OCI-LY3 (cell line): ENCODE measurements around the gene ASCC1.
"Not testable (repeated sequence)": the region's sequence is repeated elsewhere in the genome, so short reads cannot be mapped to it uniquely, and the experiment has no call there.

Experiments used
- H2AFZ ChIP-seq: fragments of 200-600, 300-600 bp; shearing (Covaris generic); 2 replicates; pipeline ENCODE4 v1.6.0; 2014; ENCODE audit warnings: antibody characterized with exemption, low read depth, low read length
- H3K27ac ChIP-seq: fragments of 200-600, 300-600 bp; sonication (generic); 2 replicates; pipeline ENCODE4 v1.5.1; 2014; ENCODE audit warnings: mild to moderate bottlenecking, low read length, moderate library complexity, mixed read lengths
- H3K27me3 ChIP-seq: fragments of 200-600, 300-600 bp; sonication (generic); 2 replicates; pipeline ENCODE4 v1.6.1; 2014; ENCODE audit warnings: low read depth, low read length, mixed read lengths
- H3K36me3 ChIP-seq: fragments of 200-600, 300-600 bp; sonication (generic); replicated peaks from 2 replicates; pipeline ENCODE3; 2014; ENCODE audit warnings: low read depth, low read length, mixed read lengths
- H3K4me1 ChIP-seq: fragments of 300-600, 200-600 bp; sonication (generic); 2 replicates; pipeline ENCODE4 v1.6.1; 2014; ENCODE audit warnings: low read length, mixed read lengths
- H3K4me2 ChIP-seq: fragments of 200-600, 300-600 bp; sonication (generic); 2 replicates; pipeline ENCODE4 v1.6.1; 2014; ENCODE audit warnings: low read length, mixed read lengths
- H3K4me3 ChIP-seq: fragments of 300-600, 200-600 bp; sonication (generic); 2 replicates; pipeline ENCODE4 v1.5.1; 2014; ENCODE audit warnings: antibody characterized with exemption, mild to moderate bottlenecking, low read length, moderate library complexity
- H3K79me2 ChIP-seq: fragments of 300-600, 200-600 bp; shearing (Covaris generic); 2 replicates; pipeline ENCODE4 v1.6.1; 2014; ENCODE audit warnings: mild to moderate bottlenecking, low read length, mixed read lengths
- H3K9ac ChIP-seq: fragments of 300-600, 200-600 bp; shearing (Covaris generic); 2 replicates; pipeline ENCODE4 v1.6.0; 2014; ENCODE audit warnings: mild to moderate bottlenecking, low read length, moderate library complexity
- H3K9me3 ChIP-seq: fragments of 200-600, 300-600 bp; shearing (Covaris generic); 2 replicates; pipeline ENCODE4 v1.6.1; 2014; ENCODE audit warnings: low read length, mixed read lengths; ENCODE audit not compliant: insufficient read depth
- H4K20me1 ChIP-seq: fragments of 200-600, 300-600 bp; sonication (generic); 2 replicates; pipeline ENCODE4 v1.6.1; 2016; ENCODE audit warnings: low read length, mixed read lengths; ENCODE audit not compliant: insufficient read depth
- EZH2phosphoT487 ChIP-seq: fragments of 200-600 bp; shearing (Covaris generic); IDR thresholded peaks from 2 replicates; pipeline ENCODE4 v1.6.1; 2018; ENCODE audit warnings: antibody characterized with exemption, mixed run types, low read depth
- TF ChIP-seq, protein P1 (sequence below): fragments of 200-600, 300-600 bp; sonication (generic); IDR thresholded peaks from 2 replicates; pipeline ENCODE4 v1.5.1; 2014; ENCODE audit warnings: antibody characterized with exemption, low read length, low read depth

Gene ASCC1

DNA sequence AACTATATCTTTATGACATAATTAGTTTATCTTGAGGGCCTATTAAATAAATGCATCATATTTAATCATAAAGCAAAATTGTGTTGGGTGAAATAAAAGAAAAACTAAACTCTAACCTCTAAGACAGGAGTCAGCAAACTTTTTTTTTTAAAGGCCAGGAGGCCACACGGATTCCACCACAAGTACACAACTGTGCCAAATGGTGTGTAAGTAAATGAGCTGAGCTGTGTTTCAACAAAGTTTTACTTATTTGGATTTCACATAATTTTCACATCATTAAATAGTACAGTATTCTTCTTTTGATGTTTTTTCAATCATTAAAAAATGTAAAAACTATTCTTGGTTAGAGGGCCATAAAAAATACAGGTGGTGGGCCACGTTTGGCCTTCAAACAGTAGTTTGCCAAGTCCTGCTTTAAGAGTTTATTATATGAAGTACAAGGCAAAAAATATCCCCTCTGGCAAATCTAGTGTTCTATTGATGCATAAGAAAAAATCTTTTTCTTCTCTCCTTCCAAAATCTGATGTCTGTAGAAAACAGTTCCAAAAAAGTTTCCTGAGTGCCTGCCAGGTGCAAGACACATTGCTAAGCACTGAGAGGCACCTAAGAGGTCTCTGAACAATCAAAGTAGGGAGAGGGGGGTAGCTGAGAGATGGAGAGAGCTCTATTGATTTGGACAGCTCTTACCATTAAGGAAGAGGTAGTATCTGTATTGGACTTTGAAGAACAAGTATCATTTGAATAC lies 101.2 kb downstream of the ASCC1 start:
- Histone ChIP-seq H4K20me1 (no peaks in the 10 kb centered on the region), H3K27ac (no peak overlapping the region), H3K4me3 (no peak overlapping the region), H3K9ac (no peak overlapping the region), H3K79me2 (no peaks in the 10 kb centered on the region), H3K9me3 (no peaks in the 10 kb centered on the region), H3K4me2 (no peak overlapping the region), H2AFZ (no peak overlapping the region), H3K4me1 (no peaks in the 10 kb centered on the region), H3K36me3 (no peaks in the 10 kb centered on the region), H3K27me3 (no peaks in the 10 kb centered on the region)
- TF ChIP-seq, protein P1, sequence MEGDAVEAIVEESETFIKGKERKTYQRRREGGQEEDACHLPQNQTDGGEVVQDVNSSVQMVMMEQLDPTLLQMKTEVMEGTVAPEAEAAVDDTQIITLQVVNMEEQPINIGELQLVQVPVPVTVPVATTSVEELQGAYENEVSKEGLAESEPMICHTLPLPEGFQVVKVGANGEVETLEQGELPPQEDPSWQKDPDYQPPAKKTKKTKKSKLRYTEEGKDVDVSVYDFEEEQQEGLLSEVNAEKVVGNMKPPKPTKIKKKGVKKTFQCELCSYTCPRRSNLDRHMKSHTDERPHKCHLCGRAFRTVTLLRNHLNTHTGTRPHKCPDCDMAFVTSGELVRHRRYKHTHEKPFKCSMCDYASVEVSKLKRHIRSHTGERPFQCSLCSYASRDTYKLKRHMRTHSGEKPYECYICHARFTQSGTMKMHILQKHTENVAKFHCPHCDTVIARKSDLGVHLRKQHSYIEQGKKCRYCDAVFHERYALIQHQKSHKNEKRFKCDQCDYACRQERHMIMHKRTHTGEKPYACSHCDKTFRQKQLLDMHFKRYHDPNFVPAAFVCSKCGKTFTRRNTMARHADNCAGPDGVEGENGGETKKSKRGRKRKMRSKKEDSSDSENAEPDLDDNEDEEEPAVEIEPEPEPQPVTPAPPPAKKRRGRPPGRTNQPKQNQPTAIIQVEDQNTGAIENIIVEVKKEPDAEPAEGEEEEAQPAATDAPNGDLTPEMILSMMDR, result no peak
- no peak for TF ChIP-seq EZH2phosphoT487

DNA sequence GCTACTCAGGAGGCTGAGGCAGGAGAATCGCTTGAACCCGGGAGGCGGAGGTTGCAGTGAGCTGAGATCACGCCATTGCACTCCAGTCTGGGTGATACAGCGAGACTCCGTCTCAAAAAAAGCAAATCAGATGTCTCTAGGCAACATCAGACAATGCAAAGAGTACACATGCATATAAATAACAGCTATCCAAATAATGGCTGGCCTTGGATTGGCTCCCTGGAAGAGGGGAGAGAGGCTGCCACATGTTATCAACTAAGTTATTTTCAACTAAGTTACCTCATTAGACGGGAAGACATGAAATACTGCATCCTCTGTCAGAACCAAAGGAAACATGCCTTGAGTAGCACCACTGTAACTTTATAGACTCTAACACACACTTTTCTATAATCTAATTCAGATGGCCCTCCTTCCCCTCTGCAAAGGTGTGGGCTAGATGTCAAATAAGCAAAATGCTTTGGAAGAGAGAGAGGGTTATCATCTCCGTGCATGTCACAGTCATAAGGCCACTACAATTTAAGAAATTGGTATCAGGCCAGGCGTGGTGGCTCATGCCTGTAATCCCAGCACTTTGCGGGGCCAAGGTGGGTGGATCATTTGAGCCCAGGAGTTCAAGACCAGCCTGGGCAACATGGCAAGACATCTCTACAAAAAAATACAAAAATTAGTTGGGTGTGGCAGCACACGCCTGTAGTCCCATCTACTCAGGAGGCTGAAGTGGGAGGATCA lies 105.2 kb downstream of the ASCC1 start:
- no peaks in the 10 kb centered on the region for H4K20me1 ChIP-seq
- no peak overlapping the region for H3K9ac ChIP-seq
- TF ChIP-seq EZH2phosphoT487, result no peak
- TF ChIP-seq, protein P1, result no peak
- H3K27ac ChIP-seq, result no peak overlapping the region
- no peaks in the 10 kb centered on the region for H3K9me3 ChIP-seq
- H3K36me3 ChIP-seq, result no peaks in the 10 kb centered on the region
- H3K4me3 ChIP-seq, result no peak overlapping the region
- H3K4me1 ChIP-seq, result no peaks in the 10 kb centered on the region
- H3K27me3 ChIP-seq, result no peaks in the 10 kb centered on the region
- no peak overlapping the region for H3K4me2 ChIP-seq
- H3K79me2 ChIP-seq, result no peaks in the 10 kb centered on the region
- H2AFZ ChIP-seq, result no peak overlapping the region

DNA sequence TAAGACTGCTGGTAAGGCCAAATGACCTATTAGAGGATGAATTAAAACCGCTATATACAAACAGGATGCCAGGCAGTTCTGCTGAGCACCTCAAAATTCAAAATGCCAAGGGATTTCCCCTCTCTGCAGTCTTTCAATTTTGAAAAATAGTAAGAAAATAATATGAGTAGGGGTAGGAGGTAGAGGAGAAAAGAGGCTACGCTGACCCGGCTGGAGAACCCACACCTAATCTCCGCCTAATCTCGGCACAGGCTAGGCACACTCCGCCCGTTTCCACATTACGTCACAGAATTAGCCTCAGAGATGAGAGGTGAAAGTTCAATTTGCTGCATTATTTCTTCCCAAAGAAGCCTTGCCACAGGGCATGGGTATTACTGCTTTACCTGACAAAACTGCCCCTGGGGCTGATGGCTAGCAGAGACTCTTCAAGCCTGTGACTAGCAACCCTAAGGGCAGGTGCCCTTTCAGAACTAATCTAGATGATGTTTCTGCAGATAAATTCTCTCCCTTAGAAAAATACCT lies 106.4 kb downstream of the ASCC1 start:
- TF ChIP-seq, protein P1, result no peak
- no peak for TF ChIP-seq EZH2phosphoT487
- H3K27ac ChIP-seq, result no peak overlapping the region
- no peaks in the 10 kb centered on the region for H3K79me2 ChIP-seq
- no peaks in the 10 kb centered on the region for H3K4me1 ChIP-seq
- no peak overlapping the region for H3K4me2 ChIP-seq
- H2AFZ ChIP-seq, result no peak overlapping the region
- H3K9ac ChIP-seq, result no peak overlapping the region
- H3K27me3 ChIP-seq, result no peaks in the 10 kb centered on the region
- H3K4me3 ChIP-seq, result no peak overlapping the region
- no peaks in the 10 kb centered on the region for H4K20me1 ChIP-seq
- H3K36me3 ChIP-seq, result no peaks in the 10 kb centered on the region
- H3K9me3 ChIP-seq, result no peaks in the 10 kb centered on the region

DNA sequence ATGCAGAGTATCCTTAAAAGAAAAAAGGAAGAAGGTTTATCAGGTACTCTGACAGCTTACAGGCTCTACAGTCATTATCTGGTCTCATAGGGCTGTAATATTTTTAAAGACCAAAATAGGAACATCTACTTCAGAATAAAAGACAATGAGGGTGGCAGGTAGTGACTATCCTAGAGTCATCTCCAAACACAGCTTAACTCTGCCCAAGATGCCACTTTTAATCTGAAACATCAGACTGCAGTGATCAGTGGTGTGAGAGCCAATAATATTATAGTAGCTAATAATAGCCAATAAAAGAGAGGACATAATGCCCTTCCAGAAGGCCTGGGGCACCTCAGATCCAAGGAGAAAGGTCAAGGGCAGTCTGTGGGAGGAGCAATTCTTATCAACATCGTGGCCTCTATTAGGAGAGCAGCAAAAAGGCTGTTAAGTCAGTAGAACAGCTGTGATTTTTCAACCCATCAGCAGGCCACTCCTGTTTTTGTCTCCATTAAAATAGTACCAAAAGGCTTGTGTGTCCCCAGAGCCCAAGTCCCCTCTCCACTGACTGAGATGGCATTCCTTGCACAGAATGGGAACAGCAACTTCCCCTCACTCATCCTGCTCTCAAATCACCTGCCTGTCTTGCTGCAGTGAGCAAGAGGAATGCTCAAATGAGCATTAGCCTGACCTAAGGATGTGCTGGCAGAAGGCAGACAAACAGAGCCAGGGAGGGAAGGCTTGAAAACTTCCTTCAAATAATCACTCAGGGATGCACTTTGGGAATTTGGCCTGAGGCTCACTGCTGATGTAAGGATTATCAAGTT lies 107.0 kb downstream of the ASCC1 start:
- Histone ChIP-seq H3K4me3 (no peak overlapping the region), H3K27ac (no peak overlapping the region), H3K9ac (no peak overlapping the region), H3K79me2 (no peaks in the 10 kb centered on the region), H3K27me3 (no peaks in the 10 kb centered on the region), H3K36me3 (no peaks in the 10 kb centered on the region), H3K4me2 (no peak overlapping the region), H4K20me1 (no peaks in the 10 kb centered on the region), H2AFZ (no peak overlapping the region), H3K4me1 (no peaks in the 10 kb centered on the region), H3K9me3 (no peaks in the 10 kb centered on the region)
- TF ChIP-seq EZH2phosphoT487, result no peak
- TF ChIP-seq, protein P1, result no peak

DNA sequence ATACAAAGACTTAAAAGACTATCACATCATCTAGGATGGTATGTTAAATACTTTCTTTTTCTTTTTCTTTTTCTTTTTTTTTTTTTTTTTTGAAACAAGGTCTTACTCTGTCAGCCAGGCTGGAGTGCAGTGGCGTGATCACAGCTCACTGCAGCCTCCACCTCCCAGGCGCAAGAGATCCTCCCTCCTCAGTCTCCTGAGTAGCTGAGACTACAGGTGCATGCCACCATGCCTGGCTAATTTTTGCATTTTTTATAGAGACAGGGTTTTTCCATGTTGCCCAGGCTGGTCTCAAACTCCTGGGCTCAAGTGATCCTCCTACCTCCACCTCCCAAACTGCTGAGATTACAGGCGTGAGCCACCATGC lies 108.1 kb downstream of the ASCC1 start:
- not testable (repeated sequence) for H3K79me2 ChIP-seq, H2AFZ ChIP-seq, H3K27me3 ChIP-seq, H4K20me1 ChIP-seq, H3K9ac ChIP-seq, H3K9me3 ChIP-seq, H3K4me3 ChIP-seq, H3K36me3 ChIP-seq, H3K4me1 ChIP-seq, H3K4me2 ChIP-seq, H3K27ac ChIP-seq
